HG02970 (cell line): ENCODE data around the gene SUMO3.

Source experiments
- ATAC-seq: cut with Tn5 transposase; IDR thresholded peaks from one replicate; pipeline ENCODE4 v1.9.1; 2021; ENCODE audit warnings: mild to moderate bottlenecking, moderate library complexity, moderate number of reproducible peaks; ENCODE audit not compliant: unreplicated experiment, low FRiP score

SUMO3 gene

DNA sequence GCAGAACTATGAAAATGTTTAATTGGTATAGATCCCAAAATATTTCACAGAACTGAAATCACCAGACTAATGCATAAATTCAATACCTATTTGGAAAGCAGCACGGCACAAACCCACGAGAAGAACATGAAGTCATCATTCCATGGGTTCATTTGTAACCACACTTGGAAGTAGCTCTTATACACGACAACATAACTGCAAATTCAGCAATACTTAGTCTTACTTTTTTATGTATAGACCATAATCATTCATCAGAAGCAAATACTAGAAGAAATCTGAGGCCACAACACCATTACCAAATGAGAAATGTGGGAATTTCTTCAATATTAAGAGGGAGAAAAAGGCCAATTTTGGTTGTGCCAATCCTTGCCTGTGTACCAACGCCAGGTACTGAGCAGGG lies 12.0 kb downstream of the SUMO3 start:
- no peak for ATAC-seq

DNA sequence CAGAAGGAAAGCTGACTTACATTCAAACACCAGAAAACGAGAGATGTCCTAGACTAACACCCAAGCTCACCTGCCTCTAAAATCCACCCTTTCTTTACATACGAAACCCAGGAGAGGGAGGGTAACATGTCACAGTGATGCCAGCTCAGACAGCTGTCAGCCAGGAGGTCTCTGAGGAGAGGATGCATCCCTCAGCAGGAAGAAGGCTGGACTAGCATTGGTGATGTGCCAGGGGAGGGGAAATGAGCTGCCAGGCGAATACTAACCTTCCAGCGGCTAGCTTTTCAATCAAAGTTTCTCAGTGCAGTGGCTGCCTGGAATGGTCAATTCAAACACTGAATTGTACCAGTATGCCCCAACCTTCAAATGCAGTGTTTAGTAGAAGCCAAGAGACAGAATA lies 12.6 kb downstream of the SUMO3 start:
- no peak for ATAC-seq

DNA sequence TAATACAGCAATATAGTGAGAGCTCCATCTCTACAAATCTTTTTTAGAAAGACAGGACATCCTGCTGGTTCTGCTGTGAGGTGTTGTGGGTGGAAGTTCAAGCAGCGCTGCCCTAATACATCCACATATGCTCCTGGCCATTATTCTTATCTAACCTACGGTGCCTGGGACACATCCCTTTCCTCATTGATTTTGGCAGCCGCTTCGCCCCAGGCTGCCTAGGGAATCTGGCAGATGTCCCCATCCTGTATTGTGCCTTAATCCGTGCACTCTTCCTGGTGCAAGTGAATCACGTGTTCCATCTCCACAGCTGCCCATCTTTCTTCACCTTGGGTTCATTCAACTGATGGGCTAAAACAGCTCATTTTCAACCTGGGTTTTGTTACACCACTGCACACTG lies 13.1 kb downstream of the SUMO3 start:
- ATAC-seq = no peak

DNA sequence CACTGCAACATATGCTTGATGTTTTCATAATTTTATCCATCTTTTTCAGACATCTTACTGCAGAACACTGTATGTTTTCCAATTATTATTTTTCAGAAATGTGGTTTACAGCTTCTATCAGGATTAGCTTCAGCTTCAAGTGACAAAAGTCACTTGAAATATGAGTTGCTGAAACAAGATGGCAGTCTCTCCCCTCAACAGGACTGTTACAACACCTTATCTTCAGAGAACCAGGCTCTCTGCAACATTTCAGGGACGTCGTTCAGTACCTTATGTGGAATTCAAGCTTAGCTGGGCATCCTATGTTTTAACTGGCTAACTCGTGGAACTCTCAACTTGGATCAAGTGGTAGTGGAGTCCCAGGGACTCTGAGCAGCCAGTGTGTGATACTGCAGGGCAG lies 14.2 kb downstream of the SUMO3 start:
- ATAC-seq = no peak

DNA sequence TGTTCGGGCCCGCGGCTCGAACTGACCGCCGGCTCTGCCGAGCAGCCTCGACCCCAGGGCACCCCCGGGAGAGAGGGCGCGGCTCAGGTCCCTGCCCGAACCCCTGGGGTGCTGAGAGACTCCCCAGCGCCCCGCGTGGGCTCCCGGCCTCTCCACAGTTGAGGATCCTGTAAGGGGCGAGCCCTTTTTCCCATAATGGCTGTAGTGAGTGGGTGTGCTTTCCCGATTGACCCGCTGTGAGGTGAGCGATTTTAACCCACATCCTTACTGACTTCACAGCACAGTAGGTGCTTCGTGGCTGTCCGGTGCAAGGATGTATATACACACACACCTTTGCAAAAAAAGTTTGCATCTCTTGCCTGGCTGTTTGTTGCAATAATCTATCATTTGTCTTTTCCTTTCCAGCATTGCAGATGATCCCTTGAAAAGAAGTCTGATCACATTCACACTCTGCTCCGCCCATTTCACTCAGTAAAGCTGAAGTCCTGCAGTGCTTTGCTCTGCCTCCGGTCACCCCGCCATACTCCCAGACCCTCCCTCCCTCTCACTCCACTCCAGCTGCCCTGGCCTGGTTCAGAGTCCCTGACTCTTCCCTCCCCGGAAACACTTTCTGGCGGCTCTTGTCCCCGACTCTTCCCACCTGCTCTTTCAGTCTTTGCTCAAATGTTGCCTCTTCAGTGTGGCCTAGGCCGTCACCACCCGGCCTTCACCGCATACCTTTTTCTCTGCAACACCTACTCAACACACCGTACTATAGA lies 15.3 kb downstream of the SUMO3 start:
- ATAC-seq = no peak

DNA sequence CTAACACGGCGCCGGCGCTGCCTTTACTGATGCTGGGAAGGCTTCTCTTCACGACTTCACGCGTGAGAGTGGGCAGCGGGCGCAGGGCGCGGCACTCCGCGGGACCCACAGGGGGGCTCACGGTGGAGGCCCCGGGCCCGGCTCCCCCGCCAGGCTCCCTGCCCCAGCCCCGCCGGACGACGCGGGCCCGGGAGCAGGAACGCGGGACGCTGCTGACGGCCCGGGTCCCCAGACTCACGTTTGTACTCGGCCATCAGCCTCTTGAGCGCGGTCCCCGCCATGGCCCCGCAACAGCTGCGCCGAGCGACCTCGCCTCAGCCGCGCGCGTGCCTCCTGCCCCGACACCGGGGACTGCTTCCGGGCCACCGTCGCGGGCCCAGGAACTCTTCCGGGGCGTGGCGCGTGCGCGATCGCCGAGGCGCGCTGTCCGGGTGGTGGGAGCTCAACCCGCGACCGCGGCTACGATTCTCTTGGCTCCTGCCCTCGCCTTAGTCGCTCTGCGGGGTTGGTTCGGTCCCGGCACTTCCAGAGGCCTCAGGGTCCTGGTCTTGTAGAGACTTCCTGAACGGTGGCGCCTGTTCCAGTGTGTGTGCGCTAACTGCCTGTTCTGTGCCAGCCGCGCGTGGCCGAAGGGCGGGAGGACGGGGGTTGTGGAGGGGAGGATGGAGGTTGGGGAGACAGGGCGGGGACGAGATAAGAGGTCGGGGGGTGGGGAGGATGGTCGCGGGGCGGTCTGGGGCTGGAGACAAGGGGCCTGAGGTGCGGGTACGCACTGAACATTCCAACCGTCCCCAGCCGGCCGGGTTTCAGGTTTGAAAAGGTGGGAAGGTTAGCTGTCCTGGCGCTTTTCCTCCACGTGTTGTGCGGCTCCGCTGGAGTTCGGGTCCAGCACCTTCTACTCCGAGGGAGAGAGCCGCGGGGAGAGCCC lies 16.1 kb downstream of the SUMO3 start, which contains the start of gene UBE2G2:
UBE2G2 (minus strand) TSS at position 353 of the 928 bp plus-strand sequence; CDS start at position 281, 72 bp downstream.
- peak; percentile 87 for ATAC-seq

DNA sequence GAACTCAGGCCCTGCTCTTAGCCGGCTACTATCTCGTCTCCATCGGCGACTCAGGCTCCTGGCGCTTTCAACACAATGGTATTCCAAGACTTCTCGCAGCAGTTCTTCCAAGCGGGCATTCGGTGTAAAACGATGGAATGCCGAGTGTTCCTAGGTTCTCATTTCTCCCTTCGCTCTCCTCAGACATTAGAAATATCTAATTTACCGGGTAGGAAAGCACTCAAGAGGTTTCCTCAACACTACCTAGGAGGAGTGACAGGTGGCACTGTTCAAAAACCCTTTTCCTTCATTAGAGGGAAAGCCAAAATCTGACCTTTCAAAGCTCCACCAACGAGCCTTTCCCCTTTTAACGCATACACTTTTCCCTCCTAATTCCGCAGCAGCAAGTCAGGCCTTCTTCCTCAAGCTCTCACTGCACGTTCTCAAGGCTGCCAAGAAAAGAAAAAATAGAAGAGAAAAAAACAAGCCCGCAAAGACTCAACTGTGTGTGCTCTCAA lies 16.8 kb downstream of the SUMO3 start:
- ATAC-seq = no peak

DNA sequence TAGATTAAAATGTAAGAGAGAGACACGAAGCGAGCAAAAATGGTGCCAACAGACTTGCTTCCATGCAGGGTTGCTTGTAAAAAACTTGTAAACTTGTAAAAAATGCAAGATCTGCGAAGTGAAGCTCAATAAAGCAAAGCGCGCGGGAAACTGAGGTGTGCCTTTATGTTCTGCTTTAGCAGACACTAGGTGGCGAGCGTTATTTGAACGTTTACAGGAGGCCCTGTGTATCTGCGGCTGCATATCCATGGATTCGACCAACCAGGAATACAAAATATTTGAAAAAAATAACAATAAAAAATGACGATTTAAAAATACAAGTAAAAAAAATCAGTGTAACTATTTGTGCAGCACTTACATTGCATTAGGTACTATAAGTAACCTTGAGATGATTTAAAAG lies 17.8 kb downstream of the SUMO3 start:
- ATAC-seq = no peak

DNA sequence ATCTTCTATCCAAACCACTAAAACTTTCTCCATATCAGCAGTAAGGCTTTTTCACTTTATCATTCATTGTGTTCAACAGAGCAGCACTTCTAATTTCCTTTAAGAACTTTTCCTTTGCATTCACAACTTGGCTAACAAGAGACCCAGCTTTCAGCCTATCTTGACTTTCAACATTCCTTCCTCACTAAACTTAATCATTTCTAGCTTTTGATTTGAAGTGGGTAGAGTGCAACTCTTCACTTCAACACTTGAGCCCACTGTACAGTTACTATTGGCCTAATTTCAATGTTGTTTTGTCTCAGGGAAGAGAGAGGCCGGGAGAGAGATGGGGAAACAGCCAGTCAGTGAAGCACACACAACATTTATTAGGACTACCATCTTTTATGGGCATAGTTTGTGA lies 18.2 kb downstream of the SUMO3 start:
- ATAC-seq = no peak

DNA sequence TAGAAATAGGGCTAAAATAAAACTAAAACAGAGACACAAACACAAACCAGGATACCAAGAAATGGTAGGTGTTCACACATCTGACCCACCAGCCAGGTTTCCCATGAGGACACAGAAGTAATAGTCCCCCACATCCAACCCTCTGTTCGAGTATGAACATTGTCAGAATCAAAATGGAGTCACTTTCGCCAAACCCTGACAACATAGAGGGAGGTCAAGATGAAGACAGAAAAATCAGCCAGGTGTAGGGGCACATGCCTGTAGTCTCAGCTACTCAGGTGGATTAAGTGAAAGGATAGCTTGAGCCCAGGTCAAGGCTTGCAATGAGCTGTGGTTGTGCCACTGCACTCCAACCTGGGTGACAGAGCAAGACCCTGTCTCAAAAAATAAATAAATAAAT lies 20.1 kb downstream of the SUMO3 start:
- ATAC-seq = no peak

DNA sequence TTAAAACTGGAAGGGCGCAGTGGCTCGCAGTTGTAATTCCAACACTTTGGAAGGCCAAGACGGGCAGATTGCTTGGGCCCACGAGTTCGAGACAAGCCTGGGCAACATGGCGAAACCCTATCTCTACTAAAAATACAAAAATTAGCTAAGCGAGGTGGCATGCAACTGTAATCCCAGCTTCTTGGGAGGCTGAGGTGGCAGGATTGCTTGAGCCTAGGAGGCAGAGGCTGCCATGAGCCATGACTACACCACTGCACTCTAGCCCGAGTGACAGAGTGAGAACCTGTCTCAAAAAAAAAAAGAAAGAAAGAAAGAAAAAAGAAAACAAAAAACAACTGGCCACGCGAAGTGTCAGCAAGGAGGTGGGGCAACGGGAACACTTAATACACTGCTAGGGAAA lies 22.5 kb downstream of the SUMO3 start:
- no peak for ATAC-seq

DNA sequence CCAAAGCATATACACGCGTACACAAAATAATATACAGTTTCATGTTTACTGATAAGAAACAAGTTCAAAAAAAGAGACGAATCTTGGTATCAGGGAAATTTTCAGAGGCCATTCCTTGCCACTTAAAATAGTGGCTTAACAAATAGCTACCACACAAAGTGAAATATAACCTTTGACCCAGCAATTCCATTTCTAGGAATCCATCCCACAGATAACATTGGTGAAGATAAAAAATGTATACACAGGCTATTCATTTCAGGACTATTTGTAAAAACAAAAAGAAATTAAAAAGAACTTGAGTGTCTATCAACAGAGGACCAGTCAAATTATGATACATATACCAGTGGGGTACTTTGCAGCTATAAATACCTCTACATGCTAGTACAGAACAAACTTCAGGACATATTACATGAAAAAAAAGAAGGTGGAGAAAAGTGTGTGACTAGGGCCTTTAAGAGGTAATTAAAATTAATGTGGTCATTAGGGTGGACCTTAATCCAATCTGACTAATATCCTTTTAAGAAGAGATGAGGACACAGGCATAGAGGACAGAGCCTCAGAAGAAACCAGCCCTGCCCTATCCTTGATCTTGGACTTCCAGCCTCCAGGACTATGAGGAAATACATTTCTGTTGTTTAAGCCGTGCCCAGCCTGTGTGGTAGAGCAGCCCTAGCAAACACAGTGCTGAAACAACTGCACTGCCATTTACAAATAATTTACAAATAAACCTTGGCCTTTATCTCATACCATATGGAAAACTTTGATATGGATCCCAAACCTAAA lies 24.1 kb downstream of the SUMO3 start:
- ATAC-seq = no peak

DNA sequence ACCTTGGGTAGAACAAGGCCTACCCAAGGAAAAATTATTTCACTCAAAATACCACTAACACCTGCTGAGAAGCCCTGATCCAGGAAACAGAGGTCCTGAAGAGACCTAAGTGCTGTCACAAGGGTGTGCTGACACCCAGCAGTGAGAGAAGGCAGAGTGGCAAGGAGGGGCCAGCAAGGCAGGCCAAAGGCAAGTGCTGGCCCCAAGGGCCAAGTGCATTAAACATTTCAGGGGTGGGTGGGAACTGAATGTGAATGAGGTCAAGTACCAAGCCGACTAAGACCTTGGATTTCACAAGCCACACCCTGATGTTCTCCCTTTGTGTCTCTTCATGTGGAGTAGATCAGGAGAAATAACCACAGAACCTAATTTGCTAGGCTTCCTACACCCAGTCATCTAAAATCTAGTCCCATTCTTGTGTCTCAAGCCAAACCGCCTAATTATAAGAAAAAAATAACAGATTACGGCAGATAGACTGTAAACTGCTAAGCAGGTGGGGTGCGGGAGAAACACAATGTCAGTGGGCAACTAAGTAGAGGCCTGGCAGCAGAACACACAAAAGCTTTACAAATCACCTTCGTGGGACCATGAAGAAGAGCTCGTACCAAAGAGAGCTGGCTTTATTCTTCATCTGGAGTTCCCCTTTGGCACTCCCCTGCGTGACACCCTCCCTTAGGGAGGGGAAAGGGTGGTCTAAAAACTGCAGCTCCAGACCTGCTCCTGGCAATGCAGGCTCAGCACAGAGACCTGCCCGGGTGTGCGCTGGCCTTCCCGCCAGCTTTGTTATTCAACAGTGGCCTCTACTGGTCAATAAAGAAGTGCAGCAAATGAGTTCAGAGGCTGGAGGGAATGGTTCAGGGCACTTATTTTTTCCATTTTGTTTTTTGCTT lies 24.9 kb downstream of the SUMO3 start:
- ATAC-seq = no peak

DNA sequence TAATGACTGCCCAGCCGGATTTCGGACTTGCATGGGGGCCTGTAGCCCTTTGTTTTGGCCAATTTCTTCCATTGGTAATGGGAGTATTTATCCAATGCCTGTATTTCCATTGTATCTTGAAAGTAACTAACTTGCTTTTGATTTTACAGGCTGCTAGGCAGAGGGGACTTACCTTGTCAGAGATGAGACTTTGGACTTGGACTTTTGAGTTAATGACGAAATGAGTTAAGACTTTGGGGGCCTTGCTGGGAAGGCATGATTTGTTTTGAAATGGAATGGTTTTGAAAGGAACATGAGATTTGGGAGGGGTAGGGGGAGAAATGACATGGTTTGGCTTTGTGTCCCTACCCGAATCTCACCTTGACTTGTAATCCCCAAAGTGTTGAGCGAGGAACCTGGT lies 25.9 kb downstream of the SUMO3 start:
- ATAC-seq = no peak

DNA sequence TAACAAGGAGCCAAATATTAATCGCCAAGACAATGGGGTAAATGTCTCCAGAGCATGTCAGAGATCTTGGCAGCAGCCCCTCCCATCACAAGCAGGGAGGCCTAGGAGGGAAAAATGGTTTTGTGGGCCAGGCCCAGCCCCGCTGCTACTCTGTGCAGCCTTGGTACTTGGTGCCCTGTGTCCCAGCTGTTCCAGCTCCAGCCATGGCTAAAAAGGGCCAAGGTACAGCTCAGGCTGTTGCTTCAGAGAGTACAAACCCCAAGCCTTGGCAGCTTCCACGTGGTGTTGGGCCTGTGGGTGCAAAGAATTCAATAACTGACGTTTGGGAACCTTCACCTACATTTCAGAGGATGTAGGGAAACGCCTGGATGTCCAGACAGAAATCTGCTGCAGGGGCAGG lies 26.6 kb downstream of the SUMO3 start:
- ATAC-seq = no peak

DNA sequence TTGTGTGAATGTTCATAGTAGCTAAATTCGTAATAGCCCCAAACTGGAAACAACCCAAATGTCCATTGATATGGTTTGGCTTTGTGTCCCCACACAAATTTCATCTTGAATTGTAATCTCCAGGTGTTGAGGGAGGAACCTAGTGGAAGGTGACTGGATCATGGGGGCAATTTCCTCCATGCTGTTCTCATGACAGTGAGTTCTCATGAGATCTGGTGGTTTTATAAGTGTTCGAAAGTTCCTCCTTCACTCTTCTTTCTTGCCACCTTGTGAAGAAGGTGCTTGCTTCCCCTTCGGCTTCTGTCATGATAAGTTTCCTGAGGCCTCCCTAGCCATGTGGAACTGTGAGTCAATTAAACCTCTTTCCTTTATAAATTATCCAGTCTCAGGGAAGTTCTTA lies 27.5 kb downstream of the SUMO3 start:
- no peak for ATAC-seq

DNA sequence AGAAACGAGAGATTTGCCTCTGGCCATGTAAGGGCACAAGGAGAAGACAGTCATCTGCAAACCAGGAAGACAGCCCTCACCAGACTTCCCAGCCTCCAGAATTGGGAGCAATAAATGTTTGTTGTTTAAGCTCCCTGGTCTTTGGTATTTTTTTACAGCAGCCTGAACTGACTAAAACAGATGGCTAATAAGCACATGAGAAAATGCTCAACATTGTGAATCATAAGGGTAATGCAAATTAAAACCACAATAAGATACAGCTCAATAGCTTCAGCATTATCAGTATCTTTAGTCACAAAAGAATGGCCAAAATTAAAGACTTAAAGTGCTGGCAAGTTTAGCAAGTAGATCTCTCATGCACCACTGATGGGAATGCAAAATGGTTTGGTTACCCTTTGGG lies 28.0 kb downstream of the SUMO3 start:
- no peak for ATAC-seq

DNA sequence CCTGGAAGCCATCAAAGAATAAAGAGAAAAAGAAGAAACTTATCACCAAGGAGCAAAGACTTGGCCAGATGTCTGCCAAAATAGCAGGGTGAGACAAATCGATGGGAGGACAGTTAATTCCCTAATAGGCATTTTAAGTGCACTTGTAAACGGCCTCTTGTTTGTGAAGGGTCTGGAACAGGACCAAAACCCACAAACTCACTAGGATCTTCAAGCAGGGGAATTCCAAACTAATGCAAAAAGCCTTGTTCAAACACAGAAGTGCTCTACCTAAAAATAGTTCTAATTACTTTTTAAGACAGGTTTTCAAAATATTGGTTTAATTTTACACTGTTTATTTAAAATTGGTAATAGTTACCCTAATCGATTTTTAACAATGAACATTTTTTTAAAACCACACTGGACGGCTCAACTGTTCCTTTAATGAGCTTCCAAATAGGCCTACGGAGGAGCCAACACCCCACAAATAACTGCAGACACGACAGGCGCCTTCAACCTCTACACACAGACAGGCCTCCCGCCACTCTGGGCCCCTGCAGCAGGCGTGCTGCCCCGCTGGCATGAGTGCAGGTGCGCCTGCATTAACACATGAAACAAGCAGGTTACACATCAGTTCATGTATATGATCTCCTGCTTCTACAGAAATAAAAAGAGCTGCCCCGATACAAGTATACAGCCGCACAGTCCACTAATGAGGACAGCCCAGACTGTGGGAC lies 32.1 kb downstream of the SUMO3 start:
- no peak for ATAC-seq

DNA sequence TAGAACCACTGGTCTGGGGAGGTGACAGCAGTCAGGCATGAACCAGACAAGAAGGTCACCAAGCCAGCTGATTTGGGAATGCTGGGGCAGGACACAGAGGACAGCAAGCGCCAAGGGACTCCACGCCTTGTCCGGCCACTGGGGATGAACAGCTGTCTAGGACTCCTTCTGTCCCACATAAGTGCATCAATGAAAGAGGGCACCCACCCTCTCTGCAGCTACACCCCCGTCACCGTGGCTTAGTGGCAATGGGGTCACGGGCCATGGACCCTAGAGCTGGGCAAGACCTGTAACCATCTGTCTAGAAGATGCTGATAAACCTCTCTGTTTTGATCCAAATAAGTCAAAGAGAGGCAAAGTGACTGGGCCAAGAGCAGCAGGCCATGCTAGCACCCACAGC lies 33.1 kb downstream of the SUMO3 start:
- ATAC-seq = no peak
